HG02588 (cell line): ENCODE results near the gene MOCOS.

ENCODE experiments used
- ATAC-seq: cut with Tn5 transposase; IDR thresholded peaks from one replicate; pipeline ENCODE4 v1.9.1; 2021; ENCODE audit warnings: mild to moderate bottlenecking, moderate library complexity; ENCODE audit not compliant: unreplicated experiment

Gene MOCOS

DNA sequence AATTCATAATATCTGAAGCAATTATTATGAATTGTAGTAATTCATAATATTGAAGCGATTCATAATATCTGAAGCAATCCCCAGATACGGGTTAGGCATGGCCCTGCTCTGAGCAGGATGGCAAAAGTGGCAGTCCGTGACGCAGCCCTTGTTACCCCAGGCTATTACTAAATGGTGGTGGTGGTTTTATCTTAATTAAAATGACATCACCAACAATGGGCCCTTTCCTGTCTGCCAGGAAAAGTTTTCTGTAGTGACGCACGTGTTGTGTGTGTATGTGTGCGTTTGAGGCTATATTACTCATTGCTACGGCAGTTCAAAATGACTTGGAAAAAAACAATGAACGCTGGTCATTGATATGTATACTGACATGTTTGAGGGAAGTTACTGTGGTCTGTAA lies 10.6 kb upstream of the MOCOS start:
- no peak for ATAC-seq

DNA sequence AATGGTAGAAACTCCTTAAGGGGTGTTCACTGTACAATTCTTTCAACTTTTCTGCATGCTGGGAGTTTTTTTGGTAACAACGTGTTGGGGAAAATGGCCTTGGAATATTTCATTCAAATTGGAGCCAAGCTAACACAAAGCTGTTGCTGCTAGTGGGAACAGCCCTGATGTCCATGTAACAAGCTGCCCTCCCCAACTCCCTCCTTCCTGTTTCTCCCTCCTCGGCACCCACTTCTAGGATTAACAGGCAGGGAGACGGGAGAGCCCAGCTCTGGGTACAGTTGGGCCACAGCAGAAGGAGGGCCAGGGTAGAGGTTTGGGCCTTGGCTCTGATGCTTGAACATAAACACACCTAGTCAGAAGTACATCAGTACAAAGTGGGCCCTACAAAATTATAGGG lies 9.4 kb upstream of the MOCOS start:
- ATAC-seq = no peak

DNA sequence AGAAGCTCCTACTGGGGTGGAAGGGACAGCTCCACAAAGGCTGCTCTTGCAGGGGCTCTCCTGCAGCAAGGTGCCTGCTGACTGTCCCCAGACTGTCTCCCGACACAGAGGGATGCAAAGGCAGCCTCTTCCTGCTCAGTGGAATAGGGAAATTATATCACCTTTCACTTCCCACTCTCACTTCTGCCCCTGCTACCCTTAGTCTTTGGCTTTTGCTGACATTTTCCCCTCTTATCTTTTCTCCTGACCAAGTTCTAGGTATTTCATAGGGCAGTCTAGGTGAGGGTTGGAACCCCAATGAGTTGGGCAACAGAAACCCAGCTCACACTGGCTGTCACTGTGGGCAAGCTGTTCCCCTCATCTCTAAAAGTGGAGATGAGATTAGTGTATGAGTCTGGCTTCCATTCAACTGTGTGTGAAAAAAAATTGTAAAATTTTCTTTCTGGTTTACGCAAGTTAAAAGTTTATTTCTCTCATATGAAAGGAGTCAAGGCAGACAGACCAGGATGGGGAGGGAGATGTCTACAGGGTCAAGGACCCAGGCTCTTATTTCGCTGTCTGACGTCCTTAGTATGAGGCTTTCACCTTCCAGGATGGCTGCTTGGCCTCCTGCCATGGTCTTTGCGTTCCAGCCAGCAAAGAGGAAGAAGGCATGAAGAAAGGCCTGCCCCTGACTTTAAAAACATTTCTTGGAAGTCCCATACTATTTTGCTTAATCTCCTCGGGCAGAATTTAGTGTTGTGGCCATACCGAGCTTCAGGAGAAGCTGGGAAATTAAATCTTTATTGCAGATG lies 7.5 kb upstream of the MOCOS start:
- no peak for ATAC-seq

DNA sequence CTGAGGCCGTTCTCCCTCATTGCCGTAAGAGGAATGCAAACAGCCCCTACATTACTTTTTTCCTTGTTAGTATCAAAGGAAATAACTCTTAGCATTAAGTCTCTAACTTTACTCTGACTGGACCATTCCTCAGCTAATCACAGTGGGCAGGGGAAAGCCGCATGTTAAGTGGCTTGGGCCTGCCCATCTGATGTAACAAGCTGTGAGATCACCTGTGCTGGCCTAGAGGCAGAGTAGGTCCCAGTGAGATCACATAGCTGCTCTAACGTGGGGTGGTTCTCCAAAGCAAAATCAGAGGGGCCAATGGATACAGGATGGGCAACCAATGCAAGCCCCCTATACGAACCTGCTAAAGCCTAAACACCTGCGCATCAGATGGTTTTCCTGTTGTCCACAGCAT lies 5.9 kb upstream of the MOCOS start:
- ATAC-seq = no peak

DNA sequence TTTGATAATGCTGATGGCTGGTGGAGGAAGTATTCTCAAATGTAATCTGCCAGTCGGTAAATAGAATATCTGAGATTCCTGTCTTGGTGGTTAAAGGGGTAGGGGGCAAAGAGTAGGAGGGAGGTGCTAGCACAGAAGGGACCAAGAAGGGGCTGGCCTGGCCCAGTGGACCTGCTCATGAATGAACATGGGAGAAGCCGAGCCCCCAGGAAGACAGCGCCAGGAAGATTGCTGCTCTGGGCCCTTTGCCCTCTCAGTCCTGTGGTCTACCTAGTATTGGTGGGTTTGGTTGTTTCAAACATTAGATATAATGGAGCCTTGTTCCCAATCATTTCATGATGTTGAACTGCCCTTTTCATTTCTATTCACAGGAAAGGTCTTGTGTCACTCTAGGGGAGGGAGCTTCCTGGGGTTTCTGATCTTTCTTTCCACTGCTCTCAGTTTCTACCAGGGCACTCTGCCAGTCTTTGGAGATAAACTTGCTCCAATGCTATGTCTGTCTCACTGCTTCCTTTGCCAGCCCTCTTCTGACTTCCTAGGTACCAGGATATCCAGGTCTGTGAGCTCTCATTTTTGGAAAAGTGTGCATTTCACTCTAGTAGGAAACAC lies 5.3 kb upstream of the MOCOS start:
- no peak for ATAC-seq

DNA sequence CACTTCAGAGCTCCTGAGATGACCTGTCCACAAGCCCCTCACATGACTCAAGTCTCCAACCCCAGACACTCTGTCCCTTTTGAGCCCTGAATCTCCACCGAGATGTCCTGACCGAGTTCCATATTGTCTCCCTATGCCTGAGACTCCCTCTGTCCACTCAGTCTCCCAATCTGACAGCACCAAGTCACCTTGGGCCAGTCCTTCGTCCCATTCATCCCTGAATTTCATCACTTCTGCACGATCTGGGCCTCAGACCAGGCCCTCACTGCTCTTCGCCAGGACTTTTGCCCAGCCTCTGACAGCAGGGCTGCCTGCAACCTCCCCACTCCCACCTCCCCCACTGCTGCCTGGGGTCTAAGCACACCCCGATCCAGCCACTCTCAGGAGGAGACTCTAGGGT lies 4.3 kb upstream of the MOCOS start:
- no peak for ATAC-seq

DNA sequence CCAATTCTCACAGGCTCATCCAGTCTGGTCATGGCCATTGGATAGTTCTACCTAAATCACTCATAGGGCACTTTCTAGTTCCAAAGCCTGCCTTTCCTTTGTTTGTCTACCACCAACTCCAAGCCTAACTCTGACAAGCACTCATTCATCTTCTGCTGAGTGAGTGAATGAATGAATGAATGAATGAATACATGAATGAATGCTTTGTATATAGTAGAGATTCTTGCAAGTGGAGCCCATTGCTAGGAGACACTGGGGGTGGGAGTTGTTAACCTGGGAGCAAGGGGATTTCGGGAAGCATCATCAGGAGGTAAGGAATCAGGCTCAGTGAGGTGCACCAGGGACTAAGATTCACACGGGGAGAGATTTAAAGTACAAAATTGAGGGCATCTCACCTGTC lies 3.3 kb upstream of the MOCOS start:
- no peak for ATAC-seq

DNA sequence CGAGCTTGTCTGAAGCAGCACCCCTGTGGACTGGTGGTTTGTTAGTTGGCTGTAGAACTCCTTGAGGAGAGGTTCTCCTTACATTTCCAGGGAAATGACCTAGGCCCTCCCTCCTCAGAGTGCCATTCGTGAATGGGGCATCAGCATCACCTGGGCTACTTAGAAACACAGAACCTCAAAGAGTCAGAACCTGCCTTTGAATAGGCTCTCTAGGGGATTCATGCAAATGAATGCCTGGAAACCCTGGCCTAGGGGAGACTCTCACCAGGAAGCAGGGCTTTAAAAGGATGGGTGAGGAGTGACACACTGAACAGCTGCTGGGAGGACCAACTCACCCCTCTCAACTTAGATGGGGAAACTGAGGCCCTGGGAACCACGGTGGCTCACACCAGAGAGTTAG lies 2.1 kb upstream of the MOCOS start:
- ATAC-seq = no peak

DNA sequence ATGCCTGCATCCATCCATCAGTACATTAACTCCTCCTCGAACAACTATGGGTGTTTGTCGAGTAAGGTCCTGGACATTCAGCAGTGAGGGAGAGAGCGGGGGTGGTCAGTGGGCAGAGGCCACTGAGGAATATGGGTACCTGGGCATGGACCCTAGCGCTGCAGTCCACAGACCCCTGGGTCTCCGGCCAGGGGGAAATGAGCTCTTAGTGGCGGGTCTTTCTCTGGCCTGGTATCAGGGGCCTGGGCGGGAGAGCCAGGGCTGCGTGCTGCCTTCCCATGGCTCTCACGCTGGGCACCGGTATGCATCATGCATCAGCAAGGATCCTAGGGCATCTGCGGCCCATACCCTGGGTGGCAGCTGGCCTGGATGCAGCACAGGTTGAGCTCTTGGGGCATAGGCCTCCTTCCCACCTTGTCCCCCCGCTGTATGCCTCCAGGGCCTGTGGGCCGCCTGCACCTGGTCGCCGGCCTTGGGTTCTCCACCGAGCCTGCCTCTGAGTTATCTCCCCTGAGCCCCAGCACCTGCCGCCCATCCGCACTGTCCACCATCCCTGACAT lies 1.3 kb upstream of the MOCOS start:
- no peak for ATAC-seq

DNA sequence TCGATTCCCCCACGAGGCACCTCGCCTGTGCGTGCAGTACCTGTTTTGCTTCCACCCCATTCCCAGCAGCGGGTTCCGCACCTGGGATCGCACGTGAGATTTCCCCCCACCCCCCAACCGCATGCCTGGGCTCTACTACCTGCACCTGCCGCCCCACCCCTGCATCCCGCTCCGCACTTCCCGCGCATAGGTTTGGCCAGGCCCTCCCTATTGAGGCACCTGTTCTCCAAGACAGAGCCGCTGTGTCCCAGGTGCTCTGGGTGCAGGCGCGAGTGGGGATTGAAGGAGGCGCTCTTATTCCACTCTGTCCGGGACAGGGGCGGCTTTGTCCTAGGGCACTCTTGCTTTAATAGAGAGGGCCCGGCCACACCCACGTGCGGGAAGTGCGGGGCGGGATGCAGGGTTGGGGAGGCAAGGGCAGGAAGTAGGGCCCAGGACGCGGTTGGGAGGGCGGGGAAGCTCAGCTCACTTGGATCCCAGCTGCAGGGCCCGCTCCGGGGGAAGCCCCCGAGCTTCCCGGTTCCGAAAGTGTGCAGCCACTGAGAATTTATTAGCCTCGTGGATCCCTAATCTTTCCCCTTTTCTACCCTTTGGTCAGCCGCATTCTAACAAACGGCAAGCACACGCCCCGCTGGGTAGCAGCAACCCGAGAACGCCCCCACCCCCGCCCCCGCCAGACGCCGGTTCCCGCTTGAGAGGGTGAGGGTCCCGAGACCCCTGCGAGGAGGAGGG lies 670 bp upstream of the MOCOS start:
- no peak for ATAC-seq

DNA sequence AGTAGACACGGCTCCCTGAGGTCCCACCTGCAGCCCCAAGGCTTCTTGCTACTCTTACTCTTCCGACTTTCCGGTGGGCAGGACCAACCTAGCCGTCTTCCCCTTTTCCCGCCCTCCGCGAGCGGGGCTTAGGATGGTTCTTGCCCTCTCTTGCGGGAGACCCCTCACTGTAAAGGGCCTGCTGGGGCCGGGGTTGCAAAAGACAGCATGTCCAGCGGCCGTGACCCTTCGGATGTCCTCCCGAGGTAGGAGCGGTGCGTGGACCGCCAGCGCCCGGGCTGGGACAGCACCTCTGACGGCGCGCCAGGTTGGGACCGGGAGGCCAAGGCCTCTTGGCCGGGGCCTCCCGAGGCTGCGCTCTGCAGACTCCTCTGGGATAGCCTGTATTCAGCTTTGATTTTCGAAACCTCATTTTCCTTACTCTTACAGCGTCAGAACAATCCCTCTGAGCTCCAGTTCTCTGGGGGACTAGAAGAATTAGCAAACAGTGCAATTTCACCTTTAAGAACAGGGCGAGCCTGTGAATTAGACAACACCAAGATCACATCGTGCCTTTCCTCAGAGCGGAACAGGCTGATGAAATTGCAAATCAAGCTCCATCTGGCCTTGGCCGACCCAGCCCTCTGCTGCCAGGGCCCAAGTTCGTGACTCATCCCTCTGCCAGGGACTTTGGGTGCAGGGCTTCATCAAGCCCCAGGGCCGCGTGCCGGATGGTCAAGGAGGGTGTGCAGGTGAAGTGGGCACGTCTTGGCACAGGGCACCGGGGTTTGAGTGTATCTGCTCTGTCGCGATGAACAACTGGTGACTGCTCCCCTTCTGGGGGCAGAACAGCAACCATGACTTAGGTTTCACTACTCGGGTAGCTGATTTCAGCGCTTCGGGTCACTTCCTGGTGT lies 777 bp downstream of the MOCOS start:
- no peak for ATAC-seq

DNA sequence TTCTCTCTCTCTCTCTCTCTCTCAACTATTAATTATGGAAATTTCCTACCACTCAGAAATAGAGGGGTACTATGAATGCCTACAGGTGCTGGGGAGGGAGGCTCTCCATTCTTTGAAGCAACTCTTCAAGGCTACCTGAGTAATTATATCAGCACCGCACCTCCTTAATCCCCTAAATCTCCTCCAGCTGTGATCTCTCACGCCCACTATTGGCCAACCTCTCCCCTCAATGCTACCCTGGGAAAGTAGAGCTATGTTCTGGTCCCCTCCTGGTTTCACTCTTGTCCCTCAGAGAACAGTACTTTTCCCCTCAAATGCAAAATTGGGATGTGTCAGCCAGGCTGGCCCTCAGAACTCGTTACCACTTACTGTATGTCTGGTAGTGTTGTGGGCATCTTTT lies 1.6 kb downstream of the MOCOS start:
- ATAC-seq = no peak

DNA sequence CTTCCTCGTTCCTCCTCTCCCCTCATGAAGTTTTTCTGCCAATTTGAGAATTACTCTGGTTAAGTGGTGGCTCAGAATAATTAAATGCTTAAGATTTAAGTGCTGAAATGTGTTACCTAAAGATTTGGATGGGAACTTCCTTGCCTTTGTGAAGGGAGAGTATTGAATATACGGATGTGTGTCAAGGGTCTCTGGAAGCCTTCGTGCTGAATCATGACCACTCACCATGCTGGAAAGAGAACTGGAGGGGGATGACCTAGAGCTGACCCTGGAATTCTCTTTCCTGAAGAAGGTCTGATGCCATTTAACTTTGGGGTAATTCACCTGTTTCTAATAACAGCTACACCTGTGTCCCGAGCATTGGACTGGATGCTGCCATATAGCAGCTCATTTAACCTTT lies 2.2 kb downstream of the MOCOS start:
- ATAC-seq = no peak

DNA sequence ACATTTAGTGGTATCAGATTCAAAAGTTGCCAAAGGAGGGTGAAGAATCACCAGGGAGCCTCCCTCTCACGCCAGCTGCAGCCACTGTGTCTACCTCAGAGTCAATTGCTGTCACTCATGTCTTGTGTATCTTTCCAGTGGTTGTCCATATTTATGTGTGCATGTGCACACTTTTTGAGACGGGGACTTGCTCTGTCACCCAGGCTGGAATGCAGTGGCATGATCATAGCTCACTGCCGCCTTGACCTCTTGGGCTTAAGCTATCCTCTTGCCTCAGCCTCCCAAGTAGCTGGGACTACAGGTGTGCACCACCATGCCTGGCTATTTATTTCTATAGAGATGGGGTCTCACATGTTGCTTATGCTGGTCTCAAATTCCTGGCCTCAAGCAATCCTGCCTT lies 4.0 kb downstream of the MOCOS start:
- no peak for ATAC-seq

DNA sequence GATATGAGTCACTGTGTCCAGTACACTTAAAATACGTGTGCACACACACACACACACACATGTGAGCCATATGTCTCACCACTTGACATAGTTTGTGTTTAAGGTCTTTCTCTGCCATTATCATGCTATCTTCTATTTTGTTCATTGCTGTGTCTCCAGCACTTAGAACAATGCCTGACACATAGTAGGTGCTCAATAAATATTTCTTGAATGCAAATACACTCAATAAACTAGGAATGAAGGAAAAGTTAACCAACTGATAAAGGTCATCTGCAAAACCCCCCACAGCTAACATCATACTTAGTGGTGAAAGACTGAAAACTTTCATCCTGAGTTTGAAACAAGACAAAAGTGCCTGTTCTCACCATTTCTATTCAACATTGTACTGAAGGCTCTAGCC lies 4.4 kb downstream of the MOCOS start:
- ATAC-seq = no peak

DNA sequence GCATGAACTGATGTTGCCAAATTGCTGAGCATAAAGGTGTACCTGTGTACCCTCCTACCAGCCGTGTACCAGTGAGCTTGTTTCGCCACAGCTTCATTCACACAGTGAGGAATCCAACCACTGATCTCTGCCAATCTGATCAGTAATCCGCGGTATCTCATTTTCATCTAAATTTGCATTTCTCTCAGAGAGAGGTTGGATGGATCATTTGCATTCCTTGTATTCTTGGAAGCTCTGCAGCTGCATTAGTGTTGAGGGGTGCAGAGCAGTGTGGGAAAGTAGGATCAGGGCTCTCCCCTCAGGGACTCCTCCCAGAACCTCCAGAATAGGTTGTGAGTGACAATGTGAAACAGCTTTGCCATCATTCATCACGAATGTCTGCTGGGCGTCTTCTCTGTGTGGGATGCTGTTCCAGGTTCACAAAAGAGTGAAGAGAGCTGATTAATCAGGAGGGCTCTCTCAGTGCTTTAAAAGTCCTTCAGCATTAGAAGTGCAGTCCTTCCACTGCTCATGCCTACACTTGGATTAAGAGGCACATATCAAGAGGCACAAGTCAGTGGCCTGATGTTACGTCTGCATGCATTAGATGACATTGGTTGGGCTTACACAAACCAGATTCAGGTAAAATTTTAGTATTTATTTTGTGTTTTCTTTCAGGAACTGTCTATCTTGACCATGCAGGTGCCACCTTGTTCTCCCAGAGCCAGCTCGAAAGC lies 7.5 kb downstream of the MOCOS start:
- no peak for ATAC-seq

DNA sequence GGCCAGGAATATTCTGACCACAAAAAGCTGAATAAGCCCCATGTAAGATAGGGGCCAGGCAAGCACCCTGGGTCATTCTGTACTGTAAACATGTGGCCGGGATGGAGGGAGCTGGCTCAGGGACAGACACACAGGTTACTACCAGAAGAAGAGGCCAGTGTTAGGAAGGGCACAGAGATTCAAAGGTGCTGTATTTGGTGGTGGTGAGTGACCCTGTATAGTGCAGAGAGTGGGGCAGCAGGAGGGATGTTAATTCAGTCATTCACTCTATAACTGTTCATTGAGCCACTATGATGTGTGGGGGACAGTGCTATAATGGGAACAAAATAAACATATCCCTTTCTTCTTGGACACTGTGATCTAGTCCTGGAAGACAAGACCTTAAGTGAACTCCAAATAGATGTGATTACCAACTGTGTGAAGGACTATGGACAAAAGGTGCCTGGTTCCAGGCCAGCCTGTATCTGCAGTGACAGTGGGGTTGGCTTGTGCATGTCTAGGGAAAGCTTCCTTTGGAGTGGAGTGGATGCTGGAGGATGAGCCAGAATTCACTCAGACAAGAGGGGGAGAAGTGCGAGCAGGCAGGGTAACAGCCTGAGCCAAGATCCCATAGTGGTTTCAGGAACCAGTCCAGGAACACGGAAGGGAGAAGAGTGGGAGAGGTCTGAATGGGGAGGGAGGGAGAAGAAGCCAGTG lies 8.3 kb downstream of the MOCOS start:
- ATAC-seq = no peak

DNA sequence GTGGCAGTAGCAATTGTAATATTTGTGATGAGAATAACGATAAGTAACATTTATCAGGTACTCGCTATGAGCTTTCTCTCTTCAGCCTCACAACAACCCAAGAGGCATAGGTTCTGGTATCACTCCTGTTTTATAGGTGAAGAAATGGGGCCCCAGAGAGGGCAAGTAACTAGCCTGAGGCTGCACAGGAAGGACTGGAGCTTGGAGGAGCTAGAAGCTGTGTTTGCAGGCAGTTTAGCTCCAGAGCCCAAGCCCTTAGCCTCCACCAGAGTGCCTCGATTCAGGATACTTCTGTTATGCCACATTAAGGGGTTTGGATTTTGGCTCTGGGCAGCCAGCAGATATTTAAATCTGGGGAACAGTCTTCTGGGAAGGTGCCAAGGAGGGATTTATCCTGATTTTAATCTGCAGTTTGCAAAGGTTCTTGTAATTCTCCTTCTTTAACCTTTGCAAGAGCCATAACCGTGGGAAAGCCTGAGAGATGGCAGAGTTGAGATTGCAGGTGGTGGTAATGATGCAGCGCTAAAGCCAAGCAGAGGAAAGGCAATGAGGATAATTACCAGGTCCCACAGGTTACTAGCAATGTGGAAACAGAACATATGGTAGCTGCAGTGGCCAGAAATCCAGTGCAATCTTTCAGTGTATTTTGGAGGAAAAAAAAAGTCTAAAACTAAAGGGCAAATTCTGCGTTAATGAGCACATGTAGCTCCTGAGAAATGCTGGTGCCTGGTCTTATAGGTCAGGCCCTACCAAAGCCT lies 9.1 kb downstream of the MOCOS start:
- ATAC-seq = no peak
